SK-N-SH (cell line): ENCODE data around the gene RAI1. TPM values are rescaled to one million over a fixed set of nuclear protein-coding genes. Genes with fewer than 3 reads are reported as not detected.

ENCODE experiments used
- CTCF ChIA-PET: fragments of 300-600, 350-600 bp; formaldehyde crosslinking; extraction: SDS; loops from one replicate; lab custom pipeline; 2021; lab: Yijun Ruan, JAX
- POLR2A ChIA-PET: fragments of 350-600 bp; sonication (Branson Sonifier 250); formaldehyde crosslinking; extraction: SDS; loops from one replicate; lab custom pipeline; 2020; ENCODE audit warnings: antibody characterized with exemption, inconsistent platforms; lab: Yijun Ruan, JAX
- DNase-seq: peaks from one replicate; pipeline ENCODE4 v3.0.0; 2012
- H2AFZ ChIP-seq: fragments of 200-600 bp; sonication (generic); 2 replicates; pipeline ENCODE4 v1.8.1; 2016; ENCODE audit warnings: antibody characterized with exemption, mild to moderate bottlenecking, low read depth
- H3F3A ChIP-seq: fragments of 200-600 bp; sonication (generic); replicated peaks from 2 replicates; pipeline ENCODE3; 2016; ENCODE audit warnings: antibody characterized with exemption, mild to moderate bottlenecking; ENCODE audit not compliant: insufficient read depth
- H3K27ac ChIP-seq, 2 experiments: fragments of 200-500 bp in 1 of 2; fragments of 200-600 bp in 1 of 2; sonication (Bioruptor generic) in 1 of 2; sonication (generic), shearing (Covaris generic) in 1 of 2; 2 replicates each; pipeline versions ENCODE4 v1.5.1 to v1.6.1; 2014 to 2016; ENCODE audit warnings: low read depth in 2 of 2, inconsistent platforms in 1 of 2, low read length in 1 of 2, mild to moderate bottlenecking in 1 of 2, mixed read lengths in 1 of 2
- H3K27me3 ChIP-seq: fragments of 200-600 bp; sonication (generic), shearing (Covaris generic); 2 replicates; pipeline ENCODE4 v1.6.1; 2016; ENCODE audit warnings: mixed run types; ENCODE audit not compliant: insufficient read depth
- H3K36me3 ChIP-seq, 2 experiments: fragments of 200-500 bp in 1 of 2; fragments of 200-600 bp in 1 of 2; sonication (Bioruptor generic) in 1 of 2; sonication (generic) in 1 of 2; replicated peaks in 1 of 2; 2 replicates each; pipeline versions ENCODE3 to v1.5.1; 2014 to 2016; ENCODE audit warnings: low read length in 1 of 2, mild to moderate bottlenecking in 1 of 2; ENCODE audit not compliant: insufficient read depth in 2 of 2, control insufficient read depth in 1 of 2
- H3K4me1 ChIP-seq, 2 experiments: fragments of 200-500 bp in 1 of 2; fragments of 200-600 bp in 1 of 2; sonication (Bioruptor generic) in 1 of 2; sonication (generic), shearing (Covaris generic) in 1 of 2; 2 replicates each; pipeline versions ENCODE4 v1.5.1 to v1.6.1; 2014 to 2016; ENCODE audit warnings: low read depth in 1 of 2, low read length in 1 of 2, mixed run types in 1 of 2; ENCODE audit not compliant: insufficient read depth in 2 of 2, control insufficient read depth in 1 of 2
- H3K4me2 ChIP-seq: fragments of 200-600 bp; sonication (generic), shearing (Covaris generic); 2 replicates; pipeline ENCODE4 v1.6.1; 2017; ENCODE audit warnings: mixed run types
- H3K4me3 ChIP-seq, 2 experiments: fragments of 200-500 bp in 1 of 2; fragments of 200-600 bp in 1 of 2; sonication (Bioruptor generic) in 1 of 2; sonication (generic), shearing (Covaris generic) in 1 of 2; 2 replicates each; pipeline versions ENCODE4 v1.5.1 to v1.8.1; 2014 to 2016; ENCODE audit warnings: low read depth in 2 of 2, inconsistent platforms in 1 of 2, low read length in 1 of 2, mild to moderate bottlenecking in 1 of 2, mixed read lengths in 1 of 2, moderate library complexity in 1 of 2
- H3K79me2 ChIP-seq: fragments of 200-600 bp; sonication (generic); 2 replicates; pipeline ENCODE4 v1.8.1; 2017; ENCODE audit warnings: mild to moderate bottlenecking; ENCODE audit not compliant: insufficient read depth
- H3K9ac ChIP-seq: fragments of 200-600 bp; sonication (generic); 2 replicates; pipeline ENCODE4 v1.6.1; 2017; ENCODE audit warnings: mixed run types
- H3K9me2 ChIP-seq: fragments of 200-600 bp; sonication (generic); 2 replicates; pipeline ENCODE4 v1.6.1; 2017; ENCODE audit warnings: mixed run types
- H3K9me3 ChIP-seq: fragments of 200-600 bp; sonication (generic); 2 replicates; pipeline ENCODE4 v1.6.1; 2017; ENCODE audit warnings: mixed run types, mild to moderate bottlenecking, moderate library complexity
- H4K20me1 ChIP-seq: fragments of 200-600 bp; sonication (generic); 2 replicates; pipeline ENCODE4 v1.6.1; 2017; ENCODE audit warnings: mild to moderate bottlenecking, mixed run types; ENCODE audit not compliant: insufficient read depth
- CTCF ChIP-seq: fragments of 200-600 bp; sonication (generic); IDR thresholded peaks from 2 replicates; pipeline ENCODE4 v1.6.1; 2017; ENCODE audit warnings: antibody characterized with exemption, mild to moderate bottlenecking, moderate library complexity
- ELF1 ChIP-seq: IDR thresholded peaks from 2 replicates; pipeline ENCODE4 v1.4.0; 2012
- EP300 ChIP-seq, 2 experiments: IDR thresholded peaks; 2 replicates each; pipeline versions ENCODE4 v1.4.0 to v1.6.1; 2012; ENCODE audit warnings: borderline replicate concordance in 1 of 2, low read depth in 1 of 2, low read length in 1 of 2
- FOXJ3 ChIP-seq: sonication (generic); formaldehyde crosslinking; IDR thresholded peaks from 2 replicates; pipeline ENCODE4 v1.5.1; 2020; ENCODE audit warnings: mild to moderate bottlenecking, missing genetic modification reagents
- GATA2 ChIP-seq: sonication (generic); formaldehyde crosslinking; IDR thresholded peaks from 2 replicates; pipeline ENCODE4 v1.5.0; 2020; ENCODE audit warnings: mild to moderate bottlenecking, missing genetic modification reagents
- MAX ChIP-seq: IDR thresholded peaks from 2 replicates; pipeline ENCODE4 v1.4.0; 2012; ENCODE audit warnings: low read depth
- NRF1 ChIP-seq: IDR thresholded peaks from 2 replicates; pipeline ENCODE4 v1.6.1; 2012; ENCODE audit warnings: low read depth, mild to moderate bottlenecking, low read length
- RAD21 ChIP-seq: IDR thresholded peaks from 2 replicates; pipeline ENCODE4 v1.6.1; 2012; ENCODE audit warnings: mild to moderate bottlenecking, low read length
- REST ChIP-seq: IDR thresholded peaks from 2 replicates; pipeline ENCODE4 v1.6.1; 2012; ENCODE audit warnings: mild to moderate bottlenecking, low read depth, low read length, moderate library complexity
- SIN3A ChIP-seq: IDR thresholded peaks from 2 replicates; pipeline ENCODE4 v1.6.1; 2012; ENCODE audit warnings: low read depth, mild to moderate bottlenecking, low read length, moderate library complexity, borderline replicate concordance
- TAF1 ChIP-seq: IDR thresholded peaks from 2 replicates; pipeline ENCODE4 v1.6.1; 2012; ENCODE audit warnings: low read depth, mild to moderate bottlenecking, low read length, moderate library complexity, borderline replicate concordance
- TCF12 ChIP-seq: IDR thresholded peaks from 2 replicates; pipeline ENCODE4 v1.4.0; 2012
- USF1 ChIP-seq: IDR thresholded peaks from 2 replicates; pipeline ENCODE4 v1.4.0; 2012; ENCODE audit warnings: low read depth, borderline replicate concordance
- ZBTB33 ChIP-seq: IDR thresholded peaks from 2 replicates; pipeline ENCODE4 v1.4.0; 2012; ENCODE audit warnings: low read depth, borderline replicate concordance
- WGBS: methylation state at CpG from one replicate; pipeline ENCODE4 v1.1.6; 2017; ENCODE audit warnings: low lambda C conversion rate; 5-methylcytosine and 5-hydroxymethylcytosine counted together
- polyA plus RNA-seq, 3 experiments: library from polyadenylated mRNA; depleted of rRNA; stranded (reverse); fragments of >200 nt; gene quantifications; 2 replicates each; pipeline ENCODE4 v1.2.3, GENCODE V29; 2012

Gene RAI1
- polyA plus RNA-seq, 1 of the 3 experiments (the other 2 are of a cell fraction) = 4.7 TPM

GRCh38 chr17:17718251-17718650 is 37.0 kb downstream of the RAI1 start:
- H3K9ac ChIP-seq = no peak overlapping the region
- no peaks in the 10 kb centered on the region for H3K27me3 ChIP-seq
- no peak for DNase-seq
- no peak overlapping the region for H3K4me2 ChIP-seq
- POLR2A ChIA-PET = no interaction called here
- H3K4me3 ChIP-seq = no peak overlapping the region
- no peaks in the 10 kb centered on the region for H3K9me3 ChIP-seq
- peaks cover 66% of the 10 kb centered on the region for H3K79me2 ChIP-seq
- no peak overlapping the region for H2AFZ ChIP-seq
- no peaks in the 10 kb centered on the region for H3K36me3 ChIP-seq
- peaks cover 91% of the 10 kb centered on the region for H4K20me1 ChIP-seq
- H3F3A ChIP-seq = no peaks in the 10 kb centered on the region
- TF ChIP-seq SIN3A (no peak), ELF1 (no peak), NRF1 (no peak), CTCF (no peak), TAF1 (no peak), FOXJ3 (CRISPR knock-in tag) (no peak)
- TF ChIP-seq, all 33 proteins: peak for 0
- H3K4me1 ChIP-seq = peaks cover 0 to 61% of the 10 kb centered on the region in 2 experiments; a peak in 3 of 4 replicates
- CTCF ChIA-PET = interaction anchor here (1.0 kb wide), 1 partner anchor 9 kb away, joined by 4 read pairs; no protein-coding TSS in a partner anchor
- no peak overlapping the region for H3K27ac ChIP-seq
- H3K9me2 ChIP-seq = no peaks in the 10 kb centered on the region
- 93% methylated on average over 5 of the region's 5 CpGs for whole genome bisulfite sequencing

GRCh38 chr17:17719199-17719940 is 38.1 kb downstream of the RAI1 start:
- peak overlapping the region in 1 of 2 experiments; percentile 22; a peak in 1 of 4 replicates for H3K27ac ChIP-seq
- no peaks in the 10 kb centered on the region for H3F3A ChIP-seq
- H3K4me3 ChIP-seq = no peak overlapping the region
- H3K27me3 ChIP-seq = no peaks in the 10 kb centered on the region
- no peak for DNase-seq
- H3K4me1 ChIP-seq = peaks cover 5 to 58% of the 10 kb centered on the region in 2 experiments; a peak in 2 of 4 replicates
- H3K4me2 ChIP-seq = no peak overlapping the region
- 97% methylated on average over 5 of the region's 6 CpGs for WGBS
- no peaks in the 10 kb centered on the region for H3K36me3 ChIP-seq
- POLR2A ChIA-PET = no interaction called here
- no peaks in the 10 kb centered on the region for H3K9me3 ChIP-seq
- no peak overlapping the region for H3K9ac ChIP-seq
- CTCF ChIA-PET = interaction anchor here (1.0 kb wide), 1 partner anchor 37 kb away, joined by 3 read pairs; no protein-coding TSS in a partner anchor
- no peaks in the 10 kb centered on the region for H3K9me2 ChIP-seq
- peaks cover 58% of the 10 kb centered on the region for H3K79me2 ChIP-seq
- H4K20me1 ChIP-seq = peaks cover 92% of the 10 kb centered on the region
- H2AFZ ChIP-seq = no peak overlapping the region
- no peak for TF ChIP-seq TAF1
- no peak for TF ChIP-seq USF1
- TF ChIP-seq TCF12 = no peak
- TF ChIP-seq REST = no peak
- no peak for TF ChIP-seq MAX
- TF ChIP-seq RAD21 = no peak
- TF ChIP-seq CTCF = no peak
- no peak for TF ChIP-seq GATA2 (CRISPR knock-in tag)
- TF ChIP-seq EP300 (IDR thresholded peaks at IDR 0.05; ENCODE audit: borderline replicate concordance in 1 of 2, low read depth in 1 of 2, low read length in 1 of 2) = no peak
- no peak for TF ChIP-seq ZBTB33
